GM13976 (cell line): Measurements from ENCODE around the gene FITM2.

Experiments
- DNase-seq: peaks from one replicate; pipeline ENCODE4 v3.0.0; 2012; ENCODE audit warnings: low spot score
- in situ Hi-C: fragments of 300-500 bp; cut with MboI; formaldehyde crosslinking; loops from one replicate; pipeline ENCODE4 v1.12.0; 2022; ENCODE audit warnings: low sequenced_read_pairs, mixed read lengths, inconsistent platforms; ENCODE audit not compliant: unreplicated experiment
- TF ChIP-seq, protein P1 (sequence below): IDR thresholded peaks from 2 replicates; pipeline ENCODE4 v1.5.1; 2012; ENCODE audit warnings: borderline replicate concordance, mild to moderate bottlenecking; ENCODE audit not compliant: insufficient read depth; ENCODE audit errors: extremely low read depth, missing control alignments, control extremely low read depth

FITM2 gene

DNA sequence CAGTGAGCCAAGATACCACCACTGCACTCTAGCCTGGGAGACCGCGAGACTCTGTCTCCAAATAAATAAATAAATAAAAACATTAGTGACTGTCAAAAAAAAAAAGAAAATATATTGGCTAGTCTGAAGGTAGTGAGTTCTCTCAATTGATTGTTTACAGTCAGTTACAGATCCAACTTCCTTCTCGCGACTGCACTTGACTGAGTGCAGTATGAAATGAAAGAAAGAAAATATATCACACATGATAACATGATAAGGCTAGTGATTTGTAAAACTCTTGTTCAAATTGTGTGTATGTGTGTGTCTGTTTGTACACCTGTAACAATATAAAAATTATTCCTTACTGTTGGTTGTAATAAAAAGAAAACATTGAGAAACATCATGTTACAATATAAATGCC is 33.7 kb upstream of the FITM2 start:
- in situ Hi-C loops = no loop called here
- no peak for DNase-seq
- TF ChIP-seq, protein P1, sequence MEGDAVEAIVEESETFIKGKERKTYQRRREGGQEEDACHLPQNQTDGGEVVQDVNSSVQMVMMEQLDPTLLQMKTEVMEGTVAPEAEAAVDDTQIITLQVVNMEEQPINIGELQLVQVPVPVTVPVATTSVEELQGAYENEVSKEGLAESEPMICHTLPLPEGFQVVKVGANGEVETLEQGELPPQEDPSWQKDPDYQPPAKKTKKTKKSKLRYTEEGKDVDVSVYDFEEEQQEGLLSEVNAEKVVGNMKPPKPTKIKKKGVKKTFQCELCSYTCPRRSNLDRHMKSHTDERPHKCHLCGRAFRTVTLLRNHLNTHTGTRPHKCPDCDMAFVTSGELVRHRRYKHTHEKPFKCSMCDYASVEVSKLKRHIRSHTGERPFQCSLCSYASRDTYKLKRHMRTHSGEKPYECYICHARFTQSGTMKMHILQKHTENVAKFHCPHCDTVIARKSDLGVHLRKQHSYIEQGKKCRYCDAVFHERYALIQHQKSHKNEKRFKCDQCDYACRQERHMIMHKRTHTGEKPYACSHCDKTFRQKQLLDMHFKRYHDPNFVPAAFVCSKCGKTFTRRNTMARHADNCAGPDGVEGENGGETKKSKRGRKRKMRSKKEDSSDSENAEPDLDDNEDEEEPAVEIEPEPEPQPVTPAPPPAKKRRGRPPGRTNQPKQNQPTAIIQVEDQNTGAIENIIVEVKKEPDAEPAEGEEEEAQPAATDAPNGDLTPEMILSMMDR = no peak

DNA sequence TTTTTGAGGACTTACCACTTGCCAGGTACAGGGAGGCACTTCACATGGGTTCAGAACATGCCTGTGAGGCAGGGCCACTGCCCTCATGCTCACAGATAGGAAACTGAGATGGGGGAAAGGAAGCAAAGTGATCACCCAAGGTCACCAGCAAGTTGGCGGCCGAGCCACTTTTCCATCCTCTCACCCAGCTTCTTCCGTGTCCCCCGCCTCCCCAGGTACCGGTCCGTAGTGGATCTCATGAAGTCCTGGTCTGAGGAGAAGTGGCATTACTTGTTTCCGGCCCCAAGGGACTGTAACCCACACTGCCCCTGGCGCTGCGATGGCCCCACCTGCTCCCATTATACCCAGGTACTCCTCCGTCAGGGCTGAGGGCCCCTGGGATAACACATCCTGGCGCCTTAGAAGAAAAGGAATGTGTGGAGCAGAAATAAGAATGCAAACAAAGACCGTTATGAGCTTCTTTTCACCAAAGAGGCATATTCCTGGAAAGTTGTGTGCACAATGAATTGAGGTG is 32.2 kb upstream of the FITM2 start:
- in situ Hi-C loops = no loop called here
- no peak for DNase-seq
- TF ChIP-seq, protein P1 = no peak

DNA sequence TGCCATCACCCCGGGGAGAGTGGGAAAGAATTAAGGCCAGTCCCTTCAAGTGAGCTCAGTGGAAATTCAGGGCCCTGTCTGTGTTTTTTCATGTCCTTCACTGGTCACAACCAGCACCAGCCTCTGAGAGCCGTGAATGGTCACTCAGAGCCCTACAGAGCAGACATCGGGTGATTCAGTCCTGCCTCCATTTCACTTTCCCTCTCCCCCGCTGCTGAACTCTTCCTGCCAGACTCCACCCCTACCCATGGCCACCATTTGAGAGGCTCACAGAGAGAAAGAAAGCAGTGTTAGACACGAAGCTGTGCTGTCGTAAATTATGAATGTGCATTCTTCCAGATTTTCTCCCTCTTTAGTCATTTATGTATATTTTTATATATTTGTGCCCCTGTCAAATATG is 31.2 kb upstream of the FITM2 start:
- DNase-seq = no peak
- in situ Hi-C loops = no loop called here
- TF ChIP-seq, protein P1 = no peak

DNA sequence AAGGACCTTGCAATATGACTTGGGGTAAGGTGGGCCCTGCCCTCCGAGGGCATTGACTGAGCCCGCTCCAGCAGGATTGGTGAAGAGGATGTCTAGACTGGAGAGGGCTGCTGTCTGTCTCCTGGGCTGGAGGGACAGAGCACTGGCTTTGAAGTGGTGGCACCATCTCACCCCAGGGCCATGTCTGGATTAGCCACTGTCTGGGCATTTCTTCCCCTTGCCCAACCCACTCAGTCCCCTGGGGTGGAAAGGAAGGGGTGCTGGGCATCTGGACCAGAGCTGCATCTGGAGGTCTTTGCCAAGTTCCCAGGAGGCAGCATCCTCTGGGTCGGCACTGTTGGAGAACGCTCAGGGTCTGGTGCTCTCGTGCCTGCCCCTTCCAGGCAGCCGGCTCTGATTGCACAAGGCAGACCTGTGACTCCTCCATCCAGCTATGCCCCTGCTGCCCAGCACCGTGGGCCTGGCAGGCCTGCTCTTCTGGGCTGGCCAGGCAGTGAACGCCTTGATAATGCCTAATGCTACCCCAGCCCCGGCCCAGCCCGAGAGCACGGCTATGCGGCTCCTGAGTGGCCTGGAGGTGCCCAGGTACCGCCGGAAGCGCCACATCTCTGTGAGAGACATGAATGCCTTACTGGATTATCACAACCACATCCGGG is 25.9 kb upstream of the FITM2 start, which contains the start of gene R3HDML:
TSS of gene R3HDML (plus strand) at position 319 of the 656 bp plus-strand sequence. CDS start at position 434, 115 bp downstream.
- in situ Hi-C loops = no loop called here
- TF ChIP-seq, protein P1 = no peak
- no peak for DNase-seq

DNA sequence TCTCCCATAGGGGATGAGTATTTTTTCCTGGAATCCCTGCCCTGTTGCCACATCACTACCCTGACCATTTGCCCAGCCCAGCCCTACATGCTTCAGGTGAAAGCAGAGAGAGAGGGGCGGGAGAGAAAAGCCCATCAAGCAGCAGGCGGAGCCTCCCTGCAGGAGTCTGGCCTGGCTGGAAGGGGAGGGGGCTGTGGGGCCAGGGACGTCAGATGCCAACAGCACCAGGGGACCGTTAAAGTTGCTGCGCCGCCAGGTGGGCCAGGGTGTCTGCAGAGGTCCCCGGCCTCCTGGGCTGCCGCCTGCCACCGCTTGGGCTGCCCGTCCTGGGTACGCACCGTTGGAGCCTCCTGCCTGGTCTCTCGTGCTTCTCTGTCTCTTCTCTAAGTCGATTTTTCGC is 25.1 kb upstream of the FITM2 start:
- DNase-seq = no peak
- TF ChIP-seq, protein P1 = no peak
- in situ Hi-C loops = no loop called here

DNA sequence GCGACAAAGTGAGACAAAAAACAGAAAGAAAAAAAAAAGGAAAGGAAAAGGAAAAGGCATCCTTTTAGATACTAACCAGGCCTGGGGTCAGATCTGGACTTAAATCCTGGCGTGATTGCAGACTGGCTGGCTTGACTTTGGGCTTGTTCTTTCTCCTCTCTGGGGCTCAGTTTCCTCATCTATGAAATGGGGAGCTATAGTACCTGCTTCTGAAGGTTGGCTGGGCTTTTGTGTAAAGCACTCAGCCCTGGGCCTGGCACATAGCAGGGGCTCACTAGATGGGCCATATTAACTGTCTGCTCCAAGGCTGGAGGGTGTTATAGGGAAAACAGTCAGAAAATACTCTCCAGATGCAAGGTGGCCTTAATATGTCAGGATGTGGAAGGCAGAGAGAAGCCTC is 24.7 kb upstream of the FITM2 start:
- in situ Hi-C loops = no loop called here
- DNase-seq = no peak
- TF ChIP-seq, protein P1 = no peak

DNA sequence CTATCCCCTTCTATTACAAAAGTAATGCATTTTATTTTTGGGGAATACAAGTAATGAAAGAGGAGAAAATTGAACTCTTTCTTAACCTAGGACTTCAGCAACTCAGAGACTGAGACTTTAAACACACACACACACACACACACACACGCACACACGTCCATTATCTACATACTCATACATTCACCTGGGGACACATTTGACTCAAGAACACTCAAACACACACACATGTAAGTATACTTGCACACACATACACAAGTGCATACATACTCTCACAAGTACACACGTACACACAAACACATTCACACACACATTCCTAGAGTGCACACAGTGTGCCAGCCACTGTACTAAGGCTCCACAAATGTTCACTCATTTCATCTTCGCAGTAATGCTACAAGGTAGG is 23.7 kb upstream of the FITM2 start:
- TF ChIP-seq, protein P1 = no peak
- in situ Hi-C loops = no loop called here
- no peak for DNase-seq
